Esophagus muscularis mucosa (tissue), 4 donors: ENCODE results near the gene RUVBL1. TPM values are rescaled to one million over a fixed set of nuclear protein-coding genes. Genes with fewer than 3 reads are reported as not detected.

Experiments
- DNase-seq: peaks from one replicate; pipeline ENCODE4 v3.0.0-alpha.2; 2017; ENCODE audit errors: extremely low spot score
- H3K27ac ChIP-seq, 4 donors: fragments of 200-600 bp; sonication (generic); replicated peaks in 1 of 4; 1 replicate in 3 of 4; 2 replicates in 1 of 4; pipeline ENCODE4 v1.5.1; 2016 to 2019; ENCODE audit warnings: mild to moderate bottlenecking in 1 of 4
- H3K27me3 ChIP-seq, 4 donors: fragments of 200-600 bp; sonication (generic); one replicate each; pipeline versions ENCODE4 v1.5.1 to v1.6.0; 2016 to 2019
- H3K36me3 ChIP-seq, 4 donors: fragments of 200-600 bp; sonication (generic); one replicate each; pipeline ENCODE4 v1.5.1; 2016 to 2019
- H3K4me1 ChIP-seq, 4 donors: fragments of 200-600 bp; sonication (generic); one replicate each; pipeline ENCODE4 v1.5.1; 2016 to 2019
- H3K4me3 ChIP-seq, 4 donors: fragments of 200-600 bp; sonication (generic); 1 replicate in 2 of 4; 2 replicates in 2 of 4; pipeline ENCODE4 v1.5.1; 2016 to 2019; ENCODE audit warnings: mild to moderate bottlenecking in 4 of 4, moderate library complexity in 1 of 4
- H3K9me3 ChIP-seq, 4 donors: fragments of 200-600 bp; sonication (generic); 1 replicate in 3 of 4; 2 replicates in 1 of 4; pipeline ENCODE4 v1.5.1; 2016 to 2019
- CTCF ChIP-seq, 3 experiments: fragments of 200-600 bp in 2 of 3; fragments of 450-650 bp in 1 of 3; sonication (generic) in 2 of 3; IDR thresholded peaks; one replicate each; pipeline ENCODE4 v1.5.1; 2017 to 2019; ENCODE audit warnings: antibody characterized with exemption in 3 of 3, mild to moderate bottlenecking in 2 of 3, moderate library complexity in 1 of 3
- EP300 ChIP-seq: sonication (generic); formaldehyde crosslinking; IDR thresholded peaks from one replicate; pipeline ENCODE4 v1.6.1; 2017; ENCODE audit warnings: antibody characterized with exemption
- POLR2A ChIP-seq: fragments of 450-650 bp; IDR thresholded peaks from one replicate; pipeline ENCODE4 v1.6.1; 2017; ENCODE audit warnings: antibody characterized with exemption, moderate library complexity, mild to moderate bottlenecking, low read depth
- POLR2AphosphoS5 ChIP-seq, 2 donors: sonication (generic); formaldehyde crosslinking; IDR thresholded peaks; one replicate each; pipeline ENCODE4 v1.6.1; 2017; ENCODE audit warnings: antibody characterized with exemption in 2 of 2
- whole genome bisulfite sequencing: methylation state at CpG from one replicate; pipeline ENCODE4 v1.1.5; 2018; 5-methylcytosine and 5-hydroxymethylcytosine counted together
- intact Hi-C: fragments of 100-400 bp; cut with DNase I; formaldehyde crosslinking; loops from one replicate; pipeline ENCODE4 v1.15.1; 2023
- total RNA-seq, 4 donors: library from RNA; depleted of rRNA; stranded (reverse); fragments of >200 nt; gene quantifications; one replicate each; pipeline versions ENCODE4 v1.1.0 to v1.2.1, GENCODE V29; 2016

The RUVBL1 gene
- total RNA-seq, 4 donors from 2014 or later: 21.4 to 28.9 (median 23.8) TPM

GRCh38 chr3:128074851-128075521 is 48.6 kb downstream of the RUVBL1 start:
- H3K9me3 ChIP-seq: no peaks in the 10 kb centered on the region
- peaks cover 16 to 39% (median 36%) of the 10 kb centered on the region in 4 donors for H3K36me3 ChIP-seq
- H3K4me1 ChIP-seq: peaks cover 32 to 39% (median 36%) of the 10 kb centered on the region in 4 donors
- peak overlapping the region; percentile 56 to 67 (median 60) for H3K4me3 ChIP-seq
- DNase-seq: no peak
- H3K27ac ChIP-seq: peak overlapping the region; percentile 60 to 77 (median 69)
- TF ChIP-seq CTCF (IDR thresholded peaks at IDR 0.05) (no peak), EP300 (no peak)
- H3K27me3 ChIP-seq: no peaks in the 10 kb centered on the region
- intact Hi-C loops: loop anchor here (5.0 kb wide), 4 partner anchors 47 to 532 kb away; partner anchors contain the start of genes EEFSEC and RUVBL1
- WGBS: 38% methylated on average over 7 of the region's 7 CpGs

- peaks cover 29 to 39% (median 34%) of the 10 kb centered on the region in 4 donors for H3K4me1 ChIP-seq
- H3K27me3 ChIP-seq: no peaks in the 10 kb centered on the region
- no peaks in the 10 kb centered on the region for H3K9me3 ChIP-seq
- TF ChIP-seq CTCF (IDR thresholded peaks at IDR 0.05) (no peak), EP300 (no peak), POLR2AphosphoS5 (IDR thresholded peaks at IDR 0.05) (peak in 1 of 2 donors; percentile 7)
- peak overlapping the region in 3 of 4 donors; percentile 14 to 38 (median 31) for H3K27ac ChIP-seq
- H3K4me3 ChIP-seq: no peak overlapping the region
- H3K36me3 ChIP-seq: peaks cover 28 to 51% (median 43%) of the 10 kb centered on the region in 4 donors
- WGBS: 77% methylated on average over 2 of the region's 2 CpGs
- no peak for DNase-seq
- intact Hi-C loops: no loop called here
Observed at GRCh38 chr3:128073807-128074206, 49.8 kb downstream of the RUVBL1 start.

- intact Hi-C loops: no loop called here
- Histone ChIP-seq H3K27me3 (no peaks in the 10 kb centered on the region), H3K9me3 (no peaks in the 10 kb centered on the region), H3K27ac (peak overlapping the region in 3 of 4 donors; percentile 31 to 38 (median 35)), H3K4me1 (peaks cover 29 to 39% (median 34%) of the 10 kb centered on the region in 4 donors), H3K36me3 (peaks cover 34 to 56% (median 49%) of the 10 kb centered on the region in 4 donors), H3K4me3 (no peak overlapping the region)
- DNase-seq: no peak
- 80% methylated on average over 1 of the region's 6 CpGs for WGBS
- no peak for TF ChIP-seq CTCF (IDR thresholded peaks at IDR 0.05)
- TF ChIP-seq EP300: no peak
- no peak for TF ChIP-seq POLR2A
- no peak for TF ChIP-seq POLR2AphosphoS5 (IDR thresholded peaks at IDR 0.05)
Observed at GRCh38 chr3:128073185-128073725, 50.4 kb downstream of the RUVBL1 start.

GRCh38 chr3:128072454-128073184 is 51.0 kb downstream of the RUVBL1 start:
- intact Hi-C loops: no loop called here
- no peak for TF ChIP-seq POLR2A
- TF ChIP-seq EP300: no peak
- TF ChIP-seq CTCF (IDR thresholded peaks at IDR 0.05): no peak
- no peak for TF ChIP-seq POLR2AphosphoS5 (IDR thresholded peaks at IDR 0.05)
- Histone ChIP-seq H3K9me3 (no peaks in the 10 kb centered on the region), H3K36me3 (peaks cover 39 to 63% (median 55%) of the 10 kb centered on the region in 4 donors), H3K4me3 (no peak overlapping the region), H3K4me1 (peaks cover 28 to 36% (median 32%) of the 10 kb centered on the region in 4 donors), H3K27ac (peak overlapping the region in 2 of 4 donors; percentile 31 to 35), H3K27me3 (no peaks in the 10 kb centered on the region)
- peak; percentile 84 for DNase-seq
- 86% methylated on average over 5 of the region's 13 CpGs for WGBS
